ENCODE data around the gene CFTR. TPM values are rescaled to one million over a fixed set of nuclear protein-coding genes. Genes with fewer than 3 reads are reported as not detected.

Gene CFTR
- total RNA-seq, 1 experiment from 2014 or later, result 0.72 TPM

GRCh38 chr7:117612637-117613036, 132.8 kb downstream of the CFTR start:
- peaks cover 3% of the 10 kb centered on the region; the same call in 1 of the 2 replicates for H3K4me1 Mint-ChIP-seq
- H3K4me3 Mint-ChIP-seq, result no peak overlapping the region
- no peak for DNase-seq (ENCODE audit: low spot score)
- no peak for TF ChIP-seq SMAD4 (CRISPR knock-in tag; IDR thresholded peaks at IDR 0.05)
- no peak for TF ChIP-seq ELF4 (CRISPR knock-in tag; IDR thresholded peaks at IDR 0.05; ENCODE audit: low read depth)
- no peak for TF ChIP-seq MAX (CRISPR knock-in tag; IDR thresholded peaks at IDR 0.05)
- no peak for TF ChIP-seq ZNF138 (CRISPR knock-in tag; conservative IDR thresholded peaks at IDR 0.05)
- no peak for TF ChIP-seq PRRX2 (CRISPR knock-in tag; IDR thresholded peaks at IDR 0.05)
- TF ChIP-seq ERG (CRISPR knock-in tag; IDR thresholded peaks at IDR 0.05), result no peak
- TF ChIP-seq E2F1 (CRISPR knock-in tag; IDR thresholded peaks at IDR 0.05), result no peak
- no peak for TF ChIP-seq SP1 (CRISPR knock-in tag; conservative IDR thresholded peaks at IDR 0.05)
- TF ChIP-seq JAZF1 (CRISPR knock-in tag; IDR thresholded peaks at IDR 0.05), result no peak
- TF ChIP-seq GRHL2 (CRISPR knock-in tag; IDR thresholded peaks at IDR 0.05; ENCODE audit: insufficient replicate concordance, severe bottlenecking), result no peak
- ChIA-PET CTCF (interaction anchor here (0.6 kb wide), 1 partner anchor 747 kb away, joined by 3 read pairs; no protein-coding TSS in a partner anchor), POLR2A (no interaction called here)
- H3K9me3 Mint-ChIP-seq, result no peaks in the 10 kb centered on the region
- H3K27ac Mint-ChIP-seq, result no peak overlapping the region
- no peaks in the 10 kb centered on the region for H3K27me3 Mint-ChIP-seq (ENCODE audit: low read depth)
- no peak for ATAC-seq
- H3K36me3 Mint-ChIP-seq, result no peaks in the 10 kb centered on the region

GRCh38 chr7:117616694-117617093, 136.9 kb downstream of the CFTR start:
- POLR2A ChIA-PET, result no interaction called here
- DNase-seq (ENCODE audit: low spot score) (no peak), ATAC-seq (no peak)
- Mint-ChIP-seq H3K27ac (no peak overlapping the region), H3K4me3 (no peak overlapping the region), H3K9me3 (no peaks in the 10 kb centered on the region), H3K4me1 (peaks cover 15% of the 10 kb centered on the region), H3K36me3 (no peaks in the 10 kb centered on the region), H3K27me3 (ENCODE audit: low read depth) (no peaks in the 10 kb centered on the region)
- CTCF ChIA-PET, result no interaction called here
- TF ChIP-seq ZNF416 (CRISPR knock-in tag; IDR thresholded peaks at IDR 0.05) (no peak), MAX (CRISPR knock-in tag; IDR thresholded peaks at IDR 0.05) (no peak), CBFB (CRISPR knock-in tag; IDR thresholded peaks at IDR 0.05; ENCODE audit: low read depth) (no peak), NFE2L1 (CRISPR knock-in tag; IDR thresholded peaks at IDR 0.05) (no peak), USF2 (CRISPR knock-in tag; IDR thresholded peaks at IDR 0.05) (no peak), MXD4 (CRISPR knock-in tag; IDR thresholded peaks at IDR 0.05; ENCODE audit: borderline replicate concordance) (no peak), CREM (CRISPR knock-in tag; IDR thresholded peaks at IDR 0.05) (no peak), JAZF1 (CRISPR knock-in tag; IDR thresholded peaks at IDR 0.05) (no peak), ZNF425 (CRISPR knock-in tag; conservative IDR thresholded peaks at IDR 0.05) (no peak), CREB1 (CRISPR knock-in tag; IDR thresholded peaks at IDR 0.05) (no peak)

GRCh38 chr7:117619681-117620080, 139.9 kb downstream of the CFTR start:
- ATAC-seq, result no peak
- peaks cover 13% of the 10 kb centered on the region for H3K4me1 Mint-ChIP-seq
- H3K27me3 Mint-ChIP-seq (ENCODE audit: low read depth), result no peaks in the 10 kb centered on the region
- DNase-seq (ENCODE audit: low spot score), result no peak
- H3K27ac Mint-ChIP-seq, result no peak overlapping the region
- no peaks in the 10 kb centered on the region for H3K36me3 Mint-ChIP-seq
- TF ChIP-seq NFE2L1 (CRISPR knock-in tag; IDR thresholded peaks at IDR 0.05) (no peak), ERG (CRISPR knock-in tag; IDR thresholded peaks at IDR 0.05) (no peak), CREB1 (CRISPR knock-in tag; IDR thresholded peaks at IDR 0.05) (no peak)
- H3K9me3 Mint-ChIP-seq, result no peaks in the 10 kb centered on the region
- no peak overlapping the region for H3K4me3 Mint-ChIP-seq
- POLR2A ChIA-PET, result no interaction called here
- CTCF ChIA-PET, result no interaction called here
